HG02884 (cell line): ENCODE results near the gene FCN1.

Experiments
- ATAC-seq: cut with Tn5 transposase; IDR thresholded peaks from one replicate; pipeline ENCODE4 v1.9.1; 2021; ENCODE audit warnings: mild to moderate bottlenecking, moderate library complexity; ENCODE audit not compliant: unreplicated experiment

FCN1 gene

GRCh38 chr9:134880484-134881312 lies 37.0 kb downstream of the FCN1 start, which contains the start of gene FCN2:
FCN2 (plus strand) TSS chr9:134880810; CDS start chr9:134880822, 12 bp downstream.
- no peak for ATAC-seq

DNA sequence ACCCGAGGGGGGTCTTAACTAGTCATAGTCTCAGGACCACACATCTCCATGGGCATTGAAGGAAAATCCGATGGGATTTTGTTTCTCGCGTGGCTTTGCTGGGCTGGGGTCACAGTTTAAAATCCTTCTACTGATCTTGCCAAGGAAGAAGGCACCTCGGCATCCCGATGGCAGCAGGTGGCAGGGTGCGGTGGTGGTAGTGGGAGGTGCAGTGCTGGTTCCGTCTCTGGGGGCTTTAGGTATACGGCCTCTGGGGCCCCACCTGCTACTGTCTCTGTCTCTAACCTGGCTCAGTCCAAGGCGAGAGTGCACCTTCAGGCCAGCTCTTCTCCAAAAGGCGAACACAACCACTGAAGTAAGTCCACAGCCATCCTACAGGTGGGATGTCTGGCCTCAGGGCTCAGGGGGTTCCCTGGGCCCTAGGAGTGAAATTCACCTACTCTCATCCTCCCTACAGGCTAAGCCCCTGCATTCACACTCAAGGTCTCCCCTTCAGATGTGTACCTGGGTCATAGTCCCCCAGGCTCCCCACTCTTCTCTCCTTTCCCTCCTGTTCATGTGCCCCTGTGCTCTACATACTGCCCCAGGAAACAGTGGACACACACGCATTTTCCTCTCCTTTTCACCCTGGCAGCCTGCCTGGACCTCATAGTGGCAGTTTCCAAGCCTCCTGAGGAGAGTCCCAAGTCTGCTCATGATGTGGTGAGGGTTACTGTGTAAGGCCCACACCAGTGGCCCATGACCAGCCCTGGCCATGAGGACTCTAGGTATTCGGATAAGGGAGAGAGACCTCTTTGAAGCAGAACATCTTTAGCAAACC lies 37.8 kb downstream of the FCN1 start:
- ATAC-seq = no peak

DNA sequence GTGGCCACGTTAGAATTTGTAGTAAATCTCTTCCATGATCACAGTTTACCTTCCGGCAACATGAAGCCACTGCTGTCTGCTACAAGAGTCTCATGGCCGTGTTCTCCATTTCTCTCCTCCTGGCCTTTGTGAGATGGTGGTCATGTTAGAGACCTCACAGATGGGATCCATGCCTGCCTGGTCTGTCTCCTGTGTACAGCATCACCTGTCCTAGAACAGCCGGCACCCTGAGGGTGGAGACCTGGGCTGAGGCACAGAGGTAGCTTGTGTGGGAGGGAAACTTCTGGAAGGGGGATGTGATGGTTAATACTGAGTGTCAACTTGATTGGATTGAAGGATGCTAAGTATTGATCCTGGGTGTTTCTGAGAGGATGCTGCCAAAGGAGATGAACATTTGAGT lies 40.2 kb downstream of the FCN1 start:
- ATAC-seq = no peak

DNA sequence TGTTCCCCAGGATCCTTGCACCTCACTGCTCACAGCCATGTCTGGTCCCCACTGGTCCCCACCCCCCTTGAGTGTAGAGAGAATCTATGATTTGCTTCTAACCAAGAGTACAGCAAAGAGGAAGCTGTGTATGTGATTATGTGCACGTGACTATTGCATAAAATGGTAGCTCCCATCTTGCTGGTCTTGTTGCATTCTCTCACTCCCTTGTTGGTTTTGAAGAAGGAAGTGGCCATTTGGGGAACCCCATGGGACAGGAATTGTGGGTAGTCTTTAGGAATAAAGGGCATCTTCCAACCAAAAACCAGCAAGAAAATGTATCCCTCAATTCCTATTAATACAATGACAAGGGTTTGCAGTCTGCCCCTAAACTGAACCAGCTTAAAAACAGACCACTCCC lies 42.3 kb downstream of the FCN1 start:
- ATAC-seq = no peak

- ATAC-seq = no peak
Observed at GRCh38 chr9:134872482-134873231, 45.1 kb downstream of the FCN1 start.

- no peak for ATAC-seq
Observed at GRCh38 chr9:134871697-134872340, 45.9 kb downstream of the FCN1 start.

GRCh38 chr9:134870746-134871662 lies 46.7 kb downstream of the FCN1 start:
- ATAC-seq = no peak

GRCh38 chr9:134870301-134870694 lies 47.4 kb downstream of the FCN1 start:
- no peak for ATAC-seq

- no peak for ATAC-seq
Observed at GRCh38 chr9:134869554-134870300, 48.0 kb downstream of the FCN1 start.

GRCh38 chr9:134868751-134869553 lies 48.8 kb downstream of the FCN1 start:
- ATAC-seq = no peak

GRCh38 chr9:134867917-134868750 lies 49.6 kb downstream of the FCN1 start:
- ATAC-seq = no peak

DNA sequence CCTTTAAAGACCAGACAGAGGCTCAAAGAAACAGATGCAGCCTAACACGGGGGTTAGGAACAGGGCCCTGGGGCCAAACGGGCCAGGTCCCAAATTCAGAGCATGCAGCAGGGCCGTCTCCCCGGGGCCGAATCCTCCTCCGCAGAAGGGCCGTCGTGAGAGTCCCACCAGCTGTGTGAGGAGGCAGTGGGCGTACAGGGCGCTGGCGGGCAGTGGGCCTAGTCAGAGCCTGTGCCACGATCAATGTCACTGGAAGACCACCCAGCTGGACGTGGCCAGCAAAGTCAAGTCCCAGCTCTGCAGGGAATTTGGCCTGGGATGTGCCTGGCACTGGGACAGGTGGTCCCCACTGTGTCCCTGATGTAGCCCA lies 52.9 kb downstream of the FCN1 start:
- no peak for ATAC-seq

- no peak for ATAC-seq
Observed at GRCh38 chr9:134863941-134864820, 53.5 kb downstream of the FCN1 start.

- no peak for ATAC-seq
Observed at GRCh38 chr9:134863306-134863902, 54.3 kb downstream of the FCN1 start.

- ATAC-seq = no peak
Observed at GRCh38 chr9:134861595-134862334, 55.9 kb downstream of the FCN1 start.
